GM21576 (cell line): ENCODE data around the gene DYNC2I2.
"Not testable (repeated sequence)": the region's sequence is repeated elsewhere in the genome, so short reads cannot be mapped to it uniquely, and the experiment has no call there.

Experiments used
- ATAC-seq: cut with Tn5 transposase; IDR thresholded peaks from one replicate; pipeline ENCODE4 v1.9.1; 2021; ENCODE audit warnings: mild to moderate bottlenecking, moderate library complexity; ENCODE audit not compliant: unreplicated experiment

DYNC2I2 gene

GRCh38 chr9:128619779-128620178 is 36.9 kb downstream of the DYNC2I2 start:
- no peak for ATAC-seq

- ATAC-seq: no peak
These were observed 37.5 kb downstream of the DYNC2I2 start for GRCh38 chr9:128619127-128619526.

DNA sequence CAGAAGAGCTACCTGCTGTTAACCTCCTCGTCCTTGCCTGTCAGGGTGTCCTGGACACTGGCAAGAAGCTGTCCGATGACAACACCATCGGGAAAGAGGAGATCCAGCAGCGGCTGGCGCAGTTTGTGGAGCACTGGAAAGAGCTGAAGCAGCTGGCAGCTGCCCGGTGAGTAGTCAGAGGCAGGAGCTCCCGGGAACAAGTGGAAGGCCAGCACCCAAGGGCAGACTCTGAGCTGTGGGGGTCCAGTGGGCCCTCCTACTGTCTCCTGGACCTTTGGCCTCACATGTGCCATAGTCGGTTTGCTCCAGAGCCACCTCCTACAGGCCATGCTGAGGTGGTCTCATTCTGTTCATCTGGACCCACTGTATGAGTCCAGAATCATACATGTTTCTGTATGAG is 38.7 kb downstream of the DYNC2I2 start:
- no peak for ATAC-seq

DNA sequence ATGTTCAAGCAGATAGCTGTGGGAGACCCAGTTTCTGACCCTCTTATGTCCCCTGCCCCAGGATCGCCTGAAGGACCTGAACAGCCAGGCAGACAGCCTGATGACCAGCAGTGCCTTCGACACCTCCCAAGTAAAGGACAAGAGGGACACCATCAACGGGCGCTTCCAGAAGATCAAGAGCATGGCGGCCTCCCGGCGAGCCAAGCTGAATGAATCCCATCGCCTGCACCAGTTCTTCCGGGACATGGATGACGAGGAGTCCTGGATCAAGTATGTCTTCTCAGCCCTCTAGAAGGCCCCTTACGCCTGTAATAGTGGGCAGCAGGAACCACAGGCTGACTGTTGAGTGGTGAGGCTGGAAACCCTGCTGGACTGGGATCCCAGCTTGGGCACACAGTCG is 41.1 kb downstream of the DYNC2I2 start:
- ATAC-seq: no peak

- no peak for ATAC-seq
These were observed 41.9 kb downstream of the DYNC2I2 start for GRCh38 chr9:128614728-128615127.

DNA sequence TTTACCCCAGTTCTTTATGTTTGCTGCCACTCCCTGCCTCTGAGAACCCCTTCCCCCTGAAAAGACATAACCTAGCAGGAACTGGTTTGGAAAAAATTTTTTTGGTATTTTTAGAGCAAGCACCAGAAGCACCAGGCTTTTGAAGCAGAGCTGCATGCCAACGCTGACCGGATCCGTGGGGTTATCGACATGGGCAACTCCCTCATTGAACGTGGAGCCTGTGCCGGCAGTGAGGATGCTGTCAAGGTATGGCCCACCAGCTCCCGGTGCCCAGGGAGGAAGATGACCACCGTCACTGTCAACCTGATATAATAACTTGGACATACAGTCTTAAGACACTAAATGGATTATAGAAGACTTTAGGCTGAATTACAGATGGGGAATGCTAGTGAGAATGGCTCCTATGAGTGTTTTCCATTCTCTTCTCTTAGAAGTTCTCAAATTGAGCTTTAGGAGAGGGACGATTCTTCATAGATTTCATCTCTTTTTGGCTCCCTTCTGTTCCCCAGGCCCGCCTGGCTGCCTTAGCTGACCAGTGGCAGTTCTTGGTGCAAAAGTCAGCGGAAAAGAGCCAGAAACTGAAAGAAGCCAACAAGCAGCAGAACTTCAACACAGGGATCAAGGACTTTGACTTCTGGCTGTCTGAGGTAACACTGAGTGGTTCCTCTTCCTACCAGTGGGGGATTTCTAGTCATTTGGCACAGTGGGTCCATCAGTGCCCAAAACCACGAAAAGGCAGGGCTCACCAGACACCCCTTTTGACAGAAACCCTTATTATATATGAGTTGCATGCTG is 44.9 kb downstream of the DYNC2I2 start:
- no peak for ATAC-seq

- no peak for ATAC-seq
These were observed 45.8 kb downstream of the DYNC2I2 start for GRCh38 chr9:128610897-128611296.

GRCh38 chr9:128607642-128608350 is 48.9 kb downstream of the DYNC2I2 start:
- no peak for ATAC-seq

DNA sequence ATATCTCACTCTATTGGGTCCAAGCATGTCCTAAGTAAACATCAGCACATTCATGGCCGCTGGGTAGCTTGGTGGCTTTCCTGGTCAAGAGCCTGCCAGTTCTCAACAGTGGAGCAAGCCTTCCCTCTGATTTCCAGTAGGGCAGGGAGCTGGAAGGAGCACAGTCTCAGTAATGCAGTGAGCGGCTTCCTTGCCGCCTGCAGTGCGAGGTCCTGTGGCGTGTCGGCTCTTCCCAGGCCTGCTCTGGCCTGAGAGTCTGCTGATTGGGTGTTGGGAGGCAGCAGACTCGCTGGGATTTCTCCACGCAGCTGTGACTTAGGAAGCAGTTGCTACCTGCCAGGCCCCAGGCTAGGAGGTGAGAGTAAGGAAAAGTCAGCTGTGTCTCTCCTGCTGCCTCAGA is 53.0 kb downstream of the DYNC2I2 start:
- no peak for ATAC-seq

DNA sequence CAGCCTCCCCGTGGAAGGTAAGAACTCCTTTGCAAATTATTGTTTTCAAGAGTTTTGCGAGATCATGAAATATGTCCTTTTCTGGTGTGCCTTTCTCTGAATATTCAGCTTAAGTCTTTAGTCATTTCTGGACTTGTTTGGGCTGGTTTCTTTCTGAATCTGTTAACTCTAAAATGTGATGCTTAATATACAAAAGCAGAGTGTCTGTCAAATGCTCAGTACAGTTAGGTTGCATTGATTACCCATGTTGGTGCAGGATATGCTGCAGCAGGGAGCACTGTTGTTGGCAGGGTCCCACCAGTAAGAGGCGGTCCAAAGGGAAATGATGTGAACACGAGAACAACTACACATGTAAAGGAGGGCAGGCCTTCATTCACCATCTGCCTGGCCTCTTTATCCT is 56.5 kb downstream of the DYNC2I2 start:
- no peak for ATAC-seq

- no peak for ATAC-seq
These were observed 61.2 kb downstream of the DYNC2I2 start for GRCh38 chr9:128595471-128595870.

- ATAC-seq: no peak
These were observed 62.8 kb downstream of the DYNC2I2 start for GRCh38 chr9:128593856-128594255.

DNA sequence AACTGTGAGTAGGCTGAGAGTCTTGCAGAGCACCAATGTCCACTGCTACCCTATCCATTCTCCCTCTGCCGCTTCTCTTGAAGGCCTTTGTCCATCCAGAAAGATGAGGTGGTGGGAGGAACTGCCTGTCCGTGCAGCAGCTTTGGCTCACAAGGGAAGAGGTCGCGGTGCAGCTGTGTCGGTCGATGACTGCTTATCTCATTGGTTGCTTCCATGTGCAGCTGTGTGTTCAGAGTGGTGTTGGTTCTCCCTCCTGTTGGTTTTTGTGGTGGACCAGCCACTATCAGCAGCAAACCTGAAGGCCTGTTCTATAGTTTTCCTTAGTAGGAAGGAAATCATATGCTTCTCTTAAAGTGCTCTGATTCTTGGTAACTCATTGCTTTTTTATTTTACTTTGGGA is 63.6 kb downstream of the DYNC2I2 start:
- ATAC-seq: no peak

DNA sequence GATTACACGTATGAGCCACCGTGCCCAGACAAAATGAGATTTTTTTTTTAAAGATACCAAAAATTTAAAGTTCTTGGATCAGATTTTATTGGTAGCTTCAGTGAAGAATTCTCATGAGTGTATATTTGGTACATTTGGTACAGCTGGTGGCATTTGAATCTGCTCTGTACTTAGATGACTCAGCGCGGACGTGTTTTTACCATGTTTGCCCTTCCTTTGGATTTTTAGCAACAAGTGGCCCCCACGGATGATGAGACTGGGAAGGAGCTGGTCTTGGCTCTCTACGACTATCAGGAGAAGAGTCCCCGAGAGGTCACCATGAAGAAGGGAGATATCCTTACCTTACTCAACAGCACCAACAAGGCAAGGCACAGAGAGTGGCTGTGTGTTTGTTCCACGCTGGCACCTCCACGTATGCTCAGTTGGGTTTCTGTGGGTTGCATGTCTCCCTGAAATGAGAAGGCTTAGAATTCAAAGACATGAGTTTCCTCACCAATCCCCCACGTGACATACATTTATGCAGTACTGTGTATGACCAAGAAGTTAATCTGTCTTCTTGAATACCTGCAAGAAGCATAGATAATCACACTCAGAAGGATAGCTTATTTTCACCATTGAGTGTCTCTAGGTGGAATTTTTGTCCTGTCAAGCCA is 67.9 kb downstream of the DYNC2I2 start:
- ATAC-seq: no peak

GRCh38 chr9:128587453-128587852 is 69.2 kb downstream of the DYNC2I2 start:
- ATAC-seq: no peak

DNA sequence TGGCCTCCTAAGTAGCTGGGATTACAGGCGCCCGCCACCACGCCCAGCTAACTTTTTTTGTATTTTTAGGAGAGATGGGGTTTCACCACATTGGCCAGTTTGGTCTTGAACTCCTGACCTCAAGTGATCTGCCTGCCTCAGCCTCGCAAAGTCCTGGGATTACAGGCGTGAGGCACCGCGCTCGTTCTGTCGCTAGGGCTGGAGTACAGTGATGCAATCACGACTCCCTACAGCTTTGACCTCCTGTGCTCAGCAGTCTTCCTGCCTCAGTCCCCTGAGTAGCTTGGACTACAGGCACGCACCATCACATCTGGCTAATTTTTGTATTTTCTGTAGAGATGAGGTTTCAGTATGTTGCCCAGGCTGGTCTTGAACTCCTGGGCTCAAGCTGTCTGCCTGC is 69.7 kb downstream of the DYNC2I2 start:
- not testable (repeated sequence) for ATAC-seq

DNA sequence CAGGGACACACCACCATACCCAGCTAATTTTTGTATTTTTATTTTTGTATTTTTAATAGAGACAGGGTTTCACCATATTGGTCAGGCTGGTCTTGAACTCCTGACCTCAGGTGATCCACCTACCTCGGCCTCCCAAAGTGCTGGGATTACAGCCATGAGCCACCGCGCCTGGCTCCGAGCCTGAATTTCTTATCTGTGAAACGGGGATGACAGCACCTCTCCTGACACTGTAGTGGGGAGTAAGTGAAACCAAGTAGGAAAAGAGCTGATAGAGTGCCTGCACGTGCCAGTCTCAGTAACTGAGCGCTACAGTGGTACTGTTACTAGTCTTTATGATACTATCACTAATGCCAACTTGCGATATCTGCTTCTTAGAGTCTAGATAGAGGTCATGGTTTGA is 71.5 kb downstream of the DYNC2I2 start:
- not testable (repeated sequence) for ATAC-seq
